ENCODE measurements around the gene SLC15A3. TPM values are rescaled to one million over a fixed set of nuclear protein-coding genes. Genes with fewer than 3 reads are reported as not detected.

SLC15A3 gene
- total RNA-seq, result 10 to 100 TPM in 1 of 4 donors, 1 to 10 TPM in 3; 7.2 to 14.6 (median 8.6) TPM
- polyA plus RNA-seq, result 10 to 100 TPM in 1 of 3 donors, 1 to 10 TPM in 2; 7.8 to 10.3 (median 8.2) TPM
- long read RNA-seq, donor 1, partial matches to known transcripts, result 0 of 3 reads
- long read RNA-seq, donor 1, other reads (novel, unspliced or antisense), result 0 of 3 reads
- long read RNA-seq, donor 2, transcript SLC15A3-201 (8 exons, 2,115 nt), result major isoform, 6 of 12 reads
- long read RNA-seq, donor 2, partial matches to known transcripts, result 6 of 12 reads
- long read RNA-seq, donor 2, other reads (novel, unspliced or antisense), result 0 of 12 reads

GRCh38 chr11:60951904-60952741 is at the start of gene SLC15A3:
Gene SLC15A3, minus strand, starts transcription at chr11:60952176. Its CDS starts 625 bp downstream, at chr11:60951551.
- ATAC-seq (peak; percentile 49 to 79 (median 62)), DNase-seq (peak; percentile 61 to 82)
- intact Hi-C loops (cut with DNase I), result no loop called here
- H3K9me3 ChIP-seq, result no peaks in the 10 kb centered on the region
- H3K27me3 ChIP-seq (ENCODE audit: insufficient read depth in 3 of 3, low read length in 2 of 3), result peaks cover 0 to 3% (median 0%) of the 10 kb centered on the region in 3 donors
- H3K4me3 ChIP-seq, result peak within 1 kb of the TSS; percentile 63
- H3K4me1 ChIP-seq, result no peaks in the 10 kb centered on the region
- WGBS, 3 donors, result 8 to 14% (median 10%) methylated on average over 23 of the region's 23 CpGs
- TF ChIP-seq CTCF (IDR thresholded peaks at IDR 0.05), result no peak
- H3K27ac ChIP-seq, result peak within 1 kb of the TSS; percentile 48
- no peaks in the 10 kb centered on the region for H3K36me3 ChIP-seq (ENCODE audit: insufficient read depth in 1 of 2, low read depth in 1 of 2)

- ATAC-seq, result no peak
- TF ChIP-seq CTCF (IDR thresholded peaks at IDR 0.05), result no peak
- no peaks in the 10 kb centered on the region for H3K4me1 ChIP-seq
- intact Hi-C loops (cut with DNase I), result no loop called here
- H3K4me3 ChIP-seq, result no peak overlapping the region
- no peaks in the 10 kb centered on the region for H3K9me3 ChIP-seq
- H3K27me3 ChIP-seq (ENCODE audit: insufficient read depth in 3 of 3, low read length in 2 of 3), result peaks cover 0 to 7% (median 2%) of the 10 kb centered on the region in 3 donors
- H3K27ac ChIP-seq, result no peak overlapping the region
- no peak for DNase-seq
- no peaks in the 10 kb centered on the region for H3K36me3 ChIP-seq (ENCODE audit: insufficient read depth in 1 of 2, low read depth in 1 of 2)
- whole genome bisulfite sequencing, 3 donors, result 71 to 78% (median 78%) methylated on average over 11 of the region's 11 CpGs
Measured at GRCh38 chr11:61000426-61000825, 48.5 kb upstream of the SLC15A3 start.

- WGBS, 3 donors, result 51 to 60% (median 53%) methylated on average over 13 of the region's 13 CpGs
- peak in 1 of 4 donors; percentile 53 for ATAC-seq
- Histone ChIP-seq H3K4me3 (no peak overlapping the region), H3K4me1 (no peaks in the 10 kb centered on the region), H3K9me3 (no peaks in the 10 kb centered on the region), H3K36me3 (ENCODE audit: insufficient read depth in 1 of 2, low read depth in 1 of 2) (no peaks in the 10 kb centered on the region), H3K27ac (no peak overlapping the region), H3K27me3 (ENCODE audit: insufficient read depth in 3 of 3, low read length in 2 of 3) (peaks cover 0 to 15% (median 2%) of the 10 kb centered on the region in 3 donors)
- no peak for TF ChIP-seq CTCF (IDR thresholded peaks at IDR 0.05)
- peak in 1 of 2 donors; percentile 29 for DNase-seq
- intact Hi-C loops (cut with DNase I), result no loop called here
Measured at GRCh38 chr11:60996381-60997138, 44.6 kb upstream of the SLC15A3 start.

GRCh38 chr11:60995798-60996197 is 43.8 kb upstream of the SLC15A3 start:
- DNase-seq, result no peak
- ATAC-seq, result no peak

More at GRCh38 chr11:60995798-60996197, 43.8 kb upstream of the SLC15A3 start:
- no peaks in the 10 kb centered on the region for H3K4me1 ChIP-seq
- 64 to 66% (median 65%) methylated on average over 7 of the region's 7 CpGs for WGBS, 3 donors
- intact Hi-C loops (cut with DNase I), result no loop called here
- no peak overlapping the region for H3K4me3 ChIP-seq
- H3K36me3 ChIP-seq (ENCODE audit: insufficient read depth in 1 of 2, low read depth in 1 of 2), result no peaks in the 10 kb centered on the region
- H3K9me3 ChIP-seq, result no peaks in the 10 kb centered on the region
- H3K27me3 ChIP-seq (ENCODE audit: insufficient read depth in 3 of 3, low read length in 2 of 3), result peaks cover 0 to 14% (median 4%) of the 10 kb centered on the region in 3 donors
- TF ChIP-seq CTCF (IDR thresholded peaks at IDR 0.05), result no peak
- no peak overlapping the region for H3K27ac ChIP-seq
